NOMO-1 treated with DMSO at 0.1 percent for 48 hours (cell line): ENCODE measurements around the gene PGBD5.
A peak's percentile ranks its signal among the peaks of the same experiment; 100 is the strongest.

Source experiments
- DNase-seq: peaks from one replicate; lab custom pipeline; 2025; ENCODE audit not compliant: unreplicated experiment; lab: John Stamatoyannopoulos, UW

The PGBD5 gene

GRCh38 chr1:230307213-230307612 is 118.9 kb downstream of the PGBD5 start:
- no peak for DNase-seq

- DNase-seq = no peak
Measured at GRCh38 chr1:230306169-230306568, 120.0 kb downstream of the PGBD5 start.

GRCh38 chr1:230303822-230304221 is 122.3 kb downstream of the PGBD5 start:
- DNase-seq = no peak

- no peak for DNase-seq
Measured at GRCh38 chr1:230303069-230303468, 123.1 kb downstream of the PGBD5 start.

GRCh38 chr1:230301822-230302221 is 124.3 kb downstream of the PGBD5 start:
- DNase-seq = no peak

- DNase-seq = no peak
Measured at GRCh38 chr1:230301322-230301721, 124.8 kb downstream of the PGBD5 start.

GRCh38 chr1:230300322-230301301 is 125.5 kb downstream of the PGBD5 start:
- DNase-seq = no peak

GRCh38 chr1:230299191-230300006 is 126.7 kb downstream of the PGBD5 start:
- DNase-seq = no peak

GRCh38 chr1:230295367-230295766 is 130.8 kb downstream of the PGBD5 start:
- DNase-seq = no peak

- DNase-seq = no peak
Measured at GRCh38 chr1:230293390-230293700, 132.8 kb downstream of the PGBD5 start.

GRCh38 chr1:230292689-230293389 is 133.3 kb downstream of the PGBD5 start:
- DNase-seq = no peak

- DNase-seq = peak; percentile 38
Measured at GRCh38 chr1:230291731-230292620, 134.2 kb downstream of the PGBD5 start.

GRCh38 chr1:230289350-230289644 is 136.8 kb downstream of the PGBD5 start:
- DNase-seq = no peak

- no peak for DNase-seq
Measured at GRCh38 chr1:230288641-230289349, 137.3 kb downstream of the PGBD5 start.

- DNase-seq = no peak
Measured at GRCh38 chr1:230287674-230288315, 138.3 kb downstream of the PGBD5 start.

GRCh38 chr1:230286890-230287269 is 139.3 kb downstream of the PGBD5 start:
- DNase-seq = no peak

- no peak for DNase-seq
Measured at GRCh38 chr1:230286166-230286889, 139.8 kb downstream of the PGBD5 start.

GRCh38 chr1:230285351-230285750 is 140.8 kb downstream of the PGBD5 start:
- no peak for DNase-seq

- no peak for DNase-seq
Measured at GRCh38 chr1:230284891-230285290, 141.2 kb downstream of the PGBD5 start.
